ENCODE measurements around the gene ALKBH4.

- TF ChIP-seq, protein P1, sequence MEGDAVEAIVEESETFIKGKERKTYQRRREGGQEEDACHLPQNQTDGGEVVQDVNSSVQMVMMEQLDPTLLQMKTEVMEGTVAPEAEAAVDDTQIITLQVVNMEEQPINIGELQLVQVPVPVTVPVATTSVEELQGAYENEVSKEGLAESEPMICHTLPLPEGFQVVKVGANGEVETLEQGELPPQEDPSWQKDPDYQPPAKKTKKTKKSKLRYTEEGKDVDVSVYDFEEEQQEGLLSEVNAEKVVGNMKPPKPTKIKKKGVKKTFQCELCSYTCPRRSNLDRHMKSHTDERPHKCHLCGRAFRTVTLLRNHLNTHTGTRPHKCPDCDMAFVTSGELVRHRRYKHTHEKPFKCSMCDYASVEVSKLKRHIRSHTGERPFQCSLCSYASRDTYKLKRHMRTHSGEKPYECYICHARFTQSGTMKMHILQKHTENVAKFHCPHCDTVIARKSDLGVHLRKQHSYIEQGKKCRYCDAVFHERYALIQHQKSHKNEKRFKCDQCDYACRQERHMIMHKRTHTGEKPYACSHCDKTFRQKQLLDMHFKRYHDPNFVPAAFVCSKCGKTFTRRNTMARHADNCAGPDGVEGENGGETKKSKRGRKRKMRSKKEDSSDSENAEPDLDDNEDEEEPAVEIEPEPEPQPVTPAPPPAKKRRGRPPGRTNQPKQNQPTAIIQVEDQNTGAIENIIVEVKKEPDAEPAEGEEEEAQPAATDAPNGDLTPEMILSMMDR (IDR thresholded peaks at IDR 0.05; ENCODE audit: insufficient read depth, low read length): no peak
- no peak for TF ChIP-seq POLR2AphosphoS5 (IDR thresholded peaks at IDR 0.05; ENCODE audit: low read depth)
- no peak for TF ChIP-seq GABPA (IDR thresholded peaks at IDR 0.05; ENCODE audit: low read depth)
- TF ChIP-seq, protein P2, sequence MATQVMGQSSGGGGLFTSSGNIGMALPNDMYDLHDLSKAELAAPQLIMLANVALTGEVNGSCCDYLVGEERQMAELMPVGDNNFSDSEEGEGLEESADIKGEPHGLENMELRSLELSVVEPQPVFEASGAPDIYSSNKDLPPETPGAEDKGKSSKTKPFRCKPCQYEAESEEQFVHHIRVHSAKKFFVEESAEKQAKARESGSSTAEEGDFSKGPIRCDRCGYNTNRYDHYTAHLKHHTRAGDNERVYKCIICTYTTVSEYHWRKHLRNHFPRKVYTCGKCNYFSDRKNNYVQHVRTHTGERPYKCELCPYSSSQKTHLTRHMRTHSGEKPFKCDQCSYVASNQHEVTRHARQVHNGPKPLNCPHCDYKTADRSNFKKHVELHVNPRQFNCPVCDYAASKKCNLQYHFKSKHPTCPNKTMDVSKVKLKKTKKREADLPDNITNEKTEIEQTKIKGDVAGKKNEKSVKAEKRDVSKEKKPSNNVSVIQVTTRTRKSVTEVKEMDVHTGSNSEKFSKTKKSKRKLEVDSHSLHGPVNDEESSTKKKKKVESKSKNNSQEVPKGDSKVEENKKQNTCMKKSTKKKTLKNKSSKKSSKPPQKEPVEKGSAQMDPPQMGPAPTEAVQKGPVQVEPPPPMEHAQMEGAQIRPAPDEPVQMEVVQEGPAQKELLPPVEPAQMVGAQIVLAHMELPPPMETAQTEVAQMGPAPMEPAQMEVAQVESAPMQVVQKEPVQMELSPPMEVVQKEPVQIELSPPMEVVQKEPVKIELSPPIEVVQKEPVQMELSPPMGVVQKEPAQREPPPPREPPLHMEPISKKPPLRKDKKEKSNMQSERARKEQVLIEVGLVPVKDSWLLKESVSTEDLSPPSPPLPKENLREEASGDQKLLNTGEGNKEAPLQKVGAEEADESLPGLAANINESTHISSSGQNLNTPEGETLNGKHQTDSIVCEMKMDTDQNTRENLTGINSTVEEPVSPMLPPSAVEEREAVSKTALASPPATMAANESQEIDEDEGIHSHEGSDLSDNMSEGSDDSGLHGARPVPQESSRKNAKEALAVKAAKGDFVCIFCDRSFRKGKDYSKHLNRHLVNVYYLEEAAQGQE (IDR thresholded peaks at IDR 0.05; ENCODE audit: insufficient replicate concordance, low read depth): no peak
Observed at GRCh38 chr7:102413611-102414010, 51.1 kb downstream of the ALKBH4 start.

All from HL-60 (cell line).